OCI-LY1 (cell line): Measurements from ENCODE around the gene CTNNA2.

Experiments used
- H2AFZ ChIP-seq: fragments of 200-600 bp; sonication (generic), shearing (Covaris generic); 2 replicates; pipeline ENCODE4 v1.6.0; 2014; ENCODE audit warnings: antibody characterized with exemption, mild to moderate bottlenecking, low read length
- H3F3A ChIP-seq: fragments of 200-600 bp; sonication (generic), shearing (Covaris generic); 2 replicates; pipeline ENCODE4 v1.6.0; 2014; ENCODE audit warnings: mild to moderate bottlenecking, antibody characterized with exemption, low read length, moderate library complexity; ENCODE audit not compliant: insufficient read depth
- H3K27ac ChIP-seq: fragments of 200-600 bp; sonication (generic); 2 replicates; pipeline ENCODE4 v1.5.1; 2014; ENCODE audit warnings: low read length, mixed run types, mild to moderate bottlenecking, low read depth; ENCODE audit not compliant: poor library complexity, severe bottlenecking
- H3K27me3 ChIP-seq: fragments of 200-600 bp; sonication (generic); 2 replicates; pipeline ENCODE4 v1.6.0; 2014; ENCODE audit warnings: antibody characterized with exemption, mild to moderate bottlenecking, low read length, moderate library complexity; ENCODE audit not compliant: insufficient read depth
- H3K36me3 ChIP-seq: fragments of 200-600 bp; sonication (generic); 2 replicates; pipeline ENCODE4 v1.6.1; 2014; ENCODE audit warnings: mild to moderate bottlenecking, antibody characterized with exemption, low read length, moderate library complexity, mixed read lengths; ENCODE audit not compliant: insufficient read depth
- H3K4me1 ChIP-seq: fragments of 200-600 bp; sonication (generic); 2 replicates; pipeline ENCODE4 v1.5.1; 2014; ENCODE audit warnings: mild to moderate bottlenecking, low read length, moderate library complexity; ENCODE audit not compliant: insufficient read depth, severe bottlenecking
- H3K4me2 ChIP-seq: fragments of 200-600 bp; sonication (generic), shearing (Covaris generic); 2 replicates; pipeline ENCODE4 v1.6.1; 2014; ENCODE audit warnings: low read length
- H3K4me3 ChIP-seq: fragments of 200-600 bp; sonication (generic); 2 replicates; pipeline ENCODE4 v1.5.1; 2014; ENCODE audit warnings: low read length, low read depth, mild to moderate bottlenecking, mixed read lengths; ENCODE audit not compliant: poor library complexity, severe bottlenecking
- H3K79me2 ChIP-seq: fragments of 200-600 bp; shearing (Covaris generic); 2 replicates; pipeline ENCODE4 v1.6.1; 2016; ENCODE audit warnings: mixed run types, low read length, mixed read lengths; ENCODE audit not compliant: insufficient read depth
- H3K9ac ChIP-seq: fragments of 200-600 bp; sonication (generic), shearing (Covaris generic); 2 replicates; pipeline ENCODE4 v1.6.1; 2014; ENCODE audit warnings: mild to moderate bottlenecking, low read length, mixed read lengths
- H3K9me2 ChIP-seq: fragments of 200-600 bp; sonication (generic), shearing (Covaris generic); 2 replicates; pipeline ENCODE4 v1.6.1; 2014; ENCODE audit warnings: low read depth, mild to moderate bottlenecking, low read length, mixed read lengths
- H3K9me3 ChIP-seq: fragments of 200-600 bp; shearing (Covaris generic); 2 replicates; pipeline ENCODE4 v1.6.1; 2014; ENCODE audit warnings: low read length, mixed read lengths
- H4K20me1 ChIP-seq: fragments of 200-600 bp; sonication (generic), shearing (Covaris generic); 2 replicates; pipeline ENCODE4 v1.6.0; 2016; ENCODE audit warnings: mild to moderate bottlenecking, low read length; ENCODE audit not compliant: insufficient read depth
- EZH2 ChIP-seq: fragments of 200-600 bp; sonication (generic), shearing (Covaris generic); IDR thresholded peaks from 2 replicates; pipeline ENCODE4 v1.8.0; 2017; ENCODE audit warnings: borderline replicate concordance, mixed run types, mild to moderate bottlenecking, antibody characterized with exemption, low read length, moderate library complexity, mixed read lengths
- TF ChIP-seq, protein P1 (sequence below): fragments of 200-600 bp; sonication (generic), shearing (Covaris generic); IDR thresholded peaks from 2 replicates; pipeline ENCODE4 v1.5.1; 2017; ENCODE audit warnings: mild to moderate bottlenecking, antibody characterized with exemption, low read length, moderate library complexity, mixed read lengths

CTNNA2 gene

GRCh38 chr2:79887747-79888374 is 375.0 kb downstream of the CTNNA2 start:
- H3K4me3 ChIP-seq = no peak overlapping the region

DNA sequence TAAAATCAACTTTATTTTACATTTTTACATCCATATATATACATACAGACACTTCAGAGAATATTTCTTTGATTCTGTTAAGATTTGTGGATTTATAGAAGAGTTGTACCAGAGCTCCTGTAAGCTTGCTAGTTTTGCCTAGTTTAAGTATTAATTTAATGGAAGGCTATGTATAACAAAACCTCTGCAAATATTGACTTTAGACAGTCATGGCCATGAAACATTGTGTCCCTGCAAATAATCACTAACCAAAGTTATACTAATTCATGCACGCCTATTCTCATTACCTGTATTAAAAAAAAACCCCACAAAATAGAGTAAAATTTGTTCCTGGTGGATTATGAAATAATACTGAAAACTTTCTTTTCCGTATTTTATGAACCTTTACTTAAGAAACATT is 379.3 kb downstream of the CTNNA2 start:
- Histone ChIP-seq H3K4me2 (no peak overlapping the region), H3F3A (no peaks in the 10 kb centered on the region), H2AFZ (no peak overlapping the region), H3K4me3 (no peak overlapping the region), H3K9ac (no peak overlapping the region), H3K27me3 (no peaks in the 10 kb centered on the region), H3K36me3 (no peaks in the 10 kb centered on the region), H3K9me2 (no peaks in the 10 kb centered on the region), H3K9me3 (no peaks in the 10 kb centered on the region), H3K79me2 (no peaks in the 10 kb centered on the region), H3K27ac (no peak overlapping the region), H3K4me1 (no peaks in the 10 kb centered on the region), H4K20me1 (no peaks in the 10 kb centered on the region)
- TF ChIP-seq, protein P1, sequence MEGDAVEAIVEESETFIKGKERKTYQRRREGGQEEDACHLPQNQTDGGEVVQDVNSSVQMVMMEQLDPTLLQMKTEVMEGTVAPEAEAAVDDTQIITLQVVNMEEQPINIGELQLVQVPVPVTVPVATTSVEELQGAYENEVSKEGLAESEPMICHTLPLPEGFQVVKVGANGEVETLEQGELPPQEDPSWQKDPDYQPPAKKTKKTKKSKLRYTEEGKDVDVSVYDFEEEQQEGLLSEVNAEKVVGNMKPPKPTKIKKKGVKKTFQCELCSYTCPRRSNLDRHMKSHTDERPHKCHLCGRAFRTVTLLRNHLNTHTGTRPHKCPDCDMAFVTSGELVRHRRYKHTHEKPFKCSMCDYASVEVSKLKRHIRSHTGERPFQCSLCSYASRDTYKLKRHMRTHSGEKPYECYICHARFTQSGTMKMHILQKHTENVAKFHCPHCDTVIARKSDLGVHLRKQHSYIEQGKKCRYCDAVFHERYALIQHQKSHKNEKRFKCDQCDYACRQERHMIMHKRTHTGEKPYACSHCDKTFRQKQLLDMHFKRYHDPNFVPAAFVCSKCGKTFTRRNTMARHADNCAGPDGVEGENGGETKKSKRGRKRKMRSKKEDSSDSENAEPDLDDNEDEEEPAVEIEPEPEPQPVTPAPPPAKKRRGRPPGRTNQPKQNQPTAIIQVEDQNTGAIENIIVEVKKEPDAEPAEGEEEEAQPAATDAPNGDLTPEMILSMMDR = no peak
- no peak for TF ChIP-seq EZH2

More at GRCh38 chr2:79887747-79888374, 375.0 kb downstream of the CTNNA2 start:
- Histone ChIP-seq H3K36me3 (no peaks in the 10 kb centered on the region), H2AFZ (no peak overlapping the region), H3K27me3 (no peaks in the 10 kb centered on the region), H3K4me2 (no peak overlapping the region), H3K9me2 (no peaks in the 10 kb centered on the region), H3K9me3 (no peaks in the 10 kb centered on the region), H3K79me2 (no peaks in the 10 kb centered on the region), H3K4me1 (no peaks in the 10 kb centered on the region), H4K20me1 (no peaks in the 10 kb centered on the region), H3K9ac (no peak overlapping the region), H3K27ac (no peak overlapping the region), H3F3A (no peaks in the 10 kb centered on the region)
- TF ChIP-seq EZH2 = no peak
- TF ChIP-seq, protein P1 = peak; percentile 75

DNA sequence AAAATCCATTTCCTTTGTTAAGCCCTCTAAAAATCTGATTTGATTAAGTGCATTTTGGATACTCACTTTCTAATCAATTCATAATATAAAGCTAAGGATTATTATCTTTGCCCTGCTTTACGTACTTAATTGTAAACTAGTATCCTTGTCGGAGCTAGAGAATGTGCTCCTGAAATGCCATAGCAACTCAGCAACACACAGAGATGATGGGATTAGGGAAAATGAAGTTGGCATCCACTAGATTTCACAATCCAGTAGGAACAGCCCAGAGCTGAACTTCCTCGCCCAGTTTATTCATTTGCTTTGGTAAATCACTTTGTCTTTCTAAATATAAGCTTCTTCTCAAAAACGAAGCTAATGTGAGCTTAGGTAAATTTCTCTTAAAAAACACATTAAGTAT is 386.3 kb downstream of the CTNNA2 start:
- Histone ChIP-seq H3K4me3 (no peak overlapping the region), H3K36me3 (no peaks in the 10 kb centered on the region), H3K27me3 (no peaks in the 10 kb centered on the region)

DNA sequence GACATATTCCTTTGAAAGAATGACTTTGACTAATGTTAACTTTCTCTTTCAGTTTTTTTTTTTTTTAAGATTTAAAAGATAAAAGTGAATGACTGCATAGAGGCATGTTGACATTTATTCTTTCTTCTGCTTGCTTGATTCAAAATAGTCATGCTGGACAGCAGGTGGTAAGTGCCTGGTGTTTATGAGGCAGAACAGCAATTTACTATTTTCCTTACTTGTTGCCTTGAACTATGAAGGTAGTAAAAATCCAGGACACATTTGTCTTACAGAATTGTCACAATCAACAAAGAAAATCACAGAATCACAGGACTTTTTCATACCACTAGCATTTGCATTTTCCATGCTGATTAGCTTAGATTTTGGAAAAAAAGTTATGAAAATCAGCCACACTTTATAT is 388.3 kb downstream of the CTNNA2 start:
- H3K79me2 ChIP-seq = no peaks in the 10 kb centered on the region
- H3F3A ChIP-seq = no peaks in the 10 kb centered on the region
- H3K4me3 ChIP-seq = no peak overlapping the region

More for the DNA sequence above, 386.3 kb downstream of the CTNNA2 start:
- Histone ChIP-seq H3K9me3 (no peaks in the 10 kb centered on the region), H2AFZ (no peak overlapping the region), H3K4me1 (no peaks in the 10 kb centered on the region), H3F3A (no peaks in the 10 kb centered on the region), H3K9ac (no peak overlapping the region), H3K4me2 (no peak overlapping the region), H4K20me1 (no peaks in the 10 kb centered on the region), H3K79me2 (no peaks in the 10 kb centered on the region), H3K9me2 (no peaks in the 10 kb centered on the region), H3K27ac (no peak overlapping the region)
- no peak for TF ChIP-seq EZH2

More for the DNA sequence above, 388.3 kb downstream of the CTNNA2 start:
- no peak overlapping the region for H3K27ac ChIP-seq
- no peaks in the 10 kb centered on the region for H3K4me1 ChIP-seq
- no peaks in the 10 kb centered on the region for H3K9me3 ChIP-seq
- H3K9ac ChIP-seq = no peak overlapping the region
- H3K27me3 ChIP-seq = no peaks in the 10 kb centered on the region
- no peak overlapping the region for H3K4me2 ChIP-seq
- H3K36me3 ChIP-seq = no peaks in the 10 kb centered on the region
- H4K20me1 ChIP-seq = no peaks in the 10 kb centered on the region
- H3K9me2 ChIP-seq = no peaks in the 10 kb centered on the region
- TF ChIP-seq, protein P1 = no peak
- TF ChIP-seq EZH2 = no peak
- H2AFZ ChIP-seq = no peak overlapping the region
